ENCODE data around the gene COL15A1.

DNA sequence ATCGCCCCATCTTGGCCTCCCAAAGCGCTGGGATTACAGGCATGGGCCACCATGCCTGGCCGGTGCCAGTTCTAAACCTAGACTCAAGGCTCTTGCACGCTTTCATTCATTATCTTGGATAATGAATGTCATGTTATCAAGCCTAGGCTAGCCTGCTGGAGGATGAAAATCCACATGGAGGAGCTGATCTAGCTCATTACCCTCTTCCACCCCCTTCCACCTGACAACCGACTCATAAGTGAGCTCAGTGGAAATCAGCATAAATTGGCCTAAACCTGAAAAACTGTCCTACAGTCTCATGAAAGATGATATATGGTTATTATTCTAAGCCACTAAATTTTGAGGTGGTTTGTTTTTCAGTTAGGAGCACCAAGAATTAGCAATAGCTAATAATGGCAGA, 157.6 kb downstream of the COL15A1 start:
- TF ChIP-seq, protein P1, sequence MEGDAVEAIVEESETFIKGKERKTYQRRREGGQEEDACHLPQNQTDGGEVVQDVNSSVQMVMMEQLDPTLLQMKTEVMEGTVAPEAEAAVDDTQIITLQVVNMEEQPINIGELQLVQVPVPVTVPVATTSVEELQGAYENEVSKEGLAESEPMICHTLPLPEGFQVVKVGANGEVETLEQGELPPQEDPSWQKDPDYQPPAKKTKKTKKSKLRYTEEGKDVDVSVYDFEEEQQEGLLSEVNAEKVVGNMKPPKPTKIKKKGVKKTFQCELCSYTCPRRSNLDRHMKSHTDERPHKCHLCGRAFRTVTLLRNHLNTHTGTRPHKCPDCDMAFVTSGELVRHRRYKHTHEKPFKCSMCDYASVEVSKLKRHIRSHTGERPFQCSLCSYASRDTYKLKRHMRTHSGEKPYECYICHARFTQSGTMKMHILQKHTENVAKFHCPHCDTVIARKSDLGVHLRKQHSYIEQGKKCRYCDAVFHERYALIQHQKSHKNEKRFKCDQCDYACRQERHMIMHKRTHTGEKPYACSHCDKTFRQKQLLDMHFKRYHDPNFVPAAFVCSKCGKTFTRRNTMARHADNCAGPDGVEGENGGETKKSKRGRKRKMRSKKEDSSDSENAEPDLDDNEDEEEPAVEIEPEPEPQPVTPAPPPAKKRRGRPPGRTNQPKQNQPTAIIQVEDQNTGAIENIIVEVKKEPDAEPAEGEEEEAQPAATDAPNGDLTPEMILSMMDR (IDR thresholded peaks at IDR 0.05): no peak
- no peak for TF ChIP-seq TCF7L2 (IDR thresholded peaks at IDR 0.05; ENCODE audit: low read depth, low read length)
- TF ChIP-seq, protein P2, sequence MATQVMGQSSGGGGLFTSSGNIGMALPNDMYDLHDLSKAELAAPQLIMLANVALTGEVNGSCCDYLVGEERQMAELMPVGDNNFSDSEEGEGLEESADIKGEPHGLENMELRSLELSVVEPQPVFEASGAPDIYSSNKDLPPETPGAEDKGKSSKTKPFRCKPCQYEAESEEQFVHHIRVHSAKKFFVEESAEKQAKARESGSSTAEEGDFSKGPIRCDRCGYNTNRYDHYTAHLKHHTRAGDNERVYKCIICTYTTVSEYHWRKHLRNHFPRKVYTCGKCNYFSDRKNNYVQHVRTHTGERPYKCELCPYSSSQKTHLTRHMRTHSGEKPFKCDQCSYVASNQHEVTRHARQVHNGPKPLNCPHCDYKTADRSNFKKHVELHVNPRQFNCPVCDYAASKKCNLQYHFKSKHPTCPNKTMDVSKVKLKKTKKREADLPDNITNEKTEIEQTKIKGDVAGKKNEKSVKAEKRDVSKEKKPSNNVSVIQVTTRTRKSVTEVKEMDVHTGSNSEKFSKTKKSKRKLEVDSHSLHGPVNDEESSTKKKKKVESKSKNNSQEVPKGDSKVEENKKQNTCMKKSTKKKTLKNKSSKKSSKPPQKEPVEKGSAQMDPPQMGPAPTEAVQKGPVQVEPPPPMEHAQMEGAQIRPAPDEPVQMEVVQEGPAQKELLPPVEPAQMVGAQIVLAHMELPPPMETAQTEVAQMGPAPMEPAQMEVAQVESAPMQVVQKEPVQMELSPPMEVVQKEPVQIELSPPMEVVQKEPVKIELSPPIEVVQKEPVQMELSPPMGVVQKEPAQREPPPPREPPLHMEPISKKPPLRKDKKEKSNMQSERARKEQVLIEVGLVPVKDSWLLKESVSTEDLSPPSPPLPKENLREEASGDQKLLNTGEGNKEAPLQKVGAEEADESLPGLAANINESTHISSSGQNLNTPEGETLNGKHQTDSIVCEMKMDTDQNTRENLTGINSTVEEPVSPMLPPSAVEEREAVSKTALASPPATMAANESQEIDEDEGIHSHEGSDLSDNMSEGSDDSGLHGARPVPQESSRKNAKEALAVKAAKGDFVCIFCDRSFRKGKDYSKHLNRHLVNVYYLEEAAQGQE (IDR thresholded peaks at IDR 0.05; ENCODE audit: insufficient read depth in 1 of 2, low read depth in 2 of 2, low read length in 1 of 2): no peak
- TF ChIP-seq POLR2AphosphoS5 (IDR thresholded peaks at IDR 0.05; ENCODE audit: low read depth, low read length): no peak

All from Panc1 (cell line).